HEK293T (cell line): ENCODE data around the gene TPCN1.

Source experiments
- ARNT ChIP-seq: fragments of 450-650 bp; IDR thresholded peaks from 2 replicates; pipeline ENCODE4 v1.6.1; 2017; ENCODE audit warnings: mild to moderate bottlenecking
- BHLHE40 ChIP-seq: fragments of 450-650 bp; IDR thresholded peaks from 2 replicates; pipeline ENCODE4 v1.6.1; 2016; ENCODE audit warnings: mild to moderate bottlenecking, moderate library complexity, borderline replicate concordance
- FOXA1 ChIP-seq: fragments of 450-650 bp; IDR thresholded peaks from 2 replicates; pipeline ENCODE4 v1.6.1; 2016; ENCODE audit warnings: mild to moderate bottlenecking
- FOXK2 ChIP-seq: fragments of 450-650 bp; IDR thresholded peaks from 2 replicates; pipeline ENCODE4 v1.6.1; 2016; ENCODE audit warnings: mild to moderate bottlenecking
- FOXM1 ChIP-seq: fragments of 450-650 bp; IDR thresholded peaks from 2 replicates; pipeline ENCODE4 v1.6.1; 2017; ENCODE audit warnings: mild to moderate bottlenecking, borderline replicate concordance
- HDGF ChIP-seq: fragments of 450-650 bp; IDR thresholded peaks from 2 replicates; pipeline ENCODE4 v1.6.1; 2017; ENCODE audit warnings: antibody characterized with exemption, borderline replicate concordance
- L3MBTL2 ChIP-seq: fragments of 450-650 bp; conservative IDR thresholded peaks from 2 replicates; pipeline ENCODE4 v1.6.1; 2016; ENCODE audit warnings: mild to moderate bottlenecking
- LEF1 ChIP-seq: fragments of 450-650 bp; IDR thresholded peaks from 2 replicates; pipeline ENCODE4 v1.6.1; 2017; ENCODE audit warnings: mild to moderate bottlenecking, borderline replicate concordance
- NFRKB ChIP-seq: fragments of 450-650 bp; IDR thresholded peaks from 2 replicates; pipeline ENCODE4 v1.6.1; 2016; ENCODE audit warnings: mild to moderate bottlenecking, moderate library complexity
- PKNOX1 ChIP-seq: fragments of 450-650 bp; IDR thresholded peaks from 2 replicates; pipeline ENCODE4 v1.6.1; 2016
- SP1 ChIP-seq: fragments of 450-650 bp; IDR thresholded peaks from 2 replicates; pipeline ENCODE4 v1.6.1; 2017
- SUZ12 ChIP-seq: fragments of 450-650 bp; IDR thresholded peaks from 2 replicates; pipeline ENCODE4 v1.6.1; 2016; ENCODE audit warnings: mild to moderate bottlenecking
- TARDBP ChIP-seq: fragments of 450-650 bp; IDR thresholded peaks from 2 replicates; pipeline ENCODE4 v1.6.1; 2016
- ZNF384 ChIP-seq: fragments of 450-650 bp; IDR thresholded peaks from 2 replicates; pipeline ENCODE4 v1.6.1; 2016

GRCh38 chr12:113242026-113242418 is 20.8 kb downstream of the TPCN1 start:
- TF ChIP-seq ZNF384 (no peak), PKNOX1 (no peak), SUZ12 (no peak), SP1 (no peak), TARDBP (no peak), LEF1 (no peak), FOXK2 (no peak), L3MBTL2 (no peak), BHLHE40 (no peak), HDGF (no peak), NFRKB (no peak), ARNT (no peak), FOXM1 (no peak), FOXA1 (no peak)
